Stimulated activated CD8-positive, alpha-beta memory T cell treated with anti-CD3 and anti-CD28 coated beads, Interleukin-15, amount 100 ng/mL, for 48 hours (primary cell): ENCODE measurements around the gene IGFBP4.
A peak's percentile ranks its signal among the peaks of the same experiment; 100 is the strongest.

ENCODE experiments used
- DNase-seq, 2 donors: peaks; one replicate each; pipeline ENCODE4 v3.0.0-alpha.2; 2020; ENCODE audit warnings: low read depth in 2 of 2

IGFBP4 gene

GRCh38 chr17:40471846-40472732 is 28.8 kb downstream of the IGFBP4 start:
- no peak for DNase-seq

- DNase-seq: no peak
These were observed 29.6 kb downstream of the IGFBP4 start for GRCh38 chr17:40472733-40473452.

- no peak for DNase-seq
These were observed 30.5 kb downstream of the IGFBP4 start for GRCh38 chr17:40473573-40474365.

GRCh38 chr17:40474419-40475002 is 31.3 kb downstream of the IGFBP4 start:
- DNase-seq: no peak

- no peak for DNase-seq
These were observed 32.1 kb downstream of the IGFBP4 start for GRCh38 chr17:40475234-40475908.

- no peak for DNase-seq
These were observed 34.5 kb downstream of the IGFBP4 start for GRCh38 chr17:40477796-40478195.

DNA sequence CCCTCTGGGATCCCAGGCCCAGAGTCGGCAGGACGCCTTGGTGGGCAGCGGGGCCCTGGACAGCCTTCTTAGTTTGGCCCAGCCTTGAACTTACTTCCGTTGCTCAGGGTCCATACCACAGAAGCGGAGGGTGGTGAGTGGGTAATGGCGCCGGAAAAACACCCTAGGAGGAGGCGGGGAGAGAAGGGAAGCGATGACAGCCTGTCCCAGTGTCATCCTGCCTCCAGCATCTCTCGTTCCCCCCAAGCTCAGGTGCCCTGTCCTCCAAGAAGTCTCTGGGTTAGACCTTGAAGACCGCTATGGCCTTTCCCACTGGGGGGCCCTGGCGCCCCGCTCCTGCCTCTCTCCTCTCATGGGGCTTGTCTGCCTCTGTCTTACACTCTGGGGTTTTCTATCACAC is 35.2 kb downstream of the IGFBP4 start:
- DNase-seq: no peak

GRCh38 chr17:40479754-40480480 is 36.7 kb downstream of the IGFBP4 start:
- DNase-seq: no peak

DNA sequence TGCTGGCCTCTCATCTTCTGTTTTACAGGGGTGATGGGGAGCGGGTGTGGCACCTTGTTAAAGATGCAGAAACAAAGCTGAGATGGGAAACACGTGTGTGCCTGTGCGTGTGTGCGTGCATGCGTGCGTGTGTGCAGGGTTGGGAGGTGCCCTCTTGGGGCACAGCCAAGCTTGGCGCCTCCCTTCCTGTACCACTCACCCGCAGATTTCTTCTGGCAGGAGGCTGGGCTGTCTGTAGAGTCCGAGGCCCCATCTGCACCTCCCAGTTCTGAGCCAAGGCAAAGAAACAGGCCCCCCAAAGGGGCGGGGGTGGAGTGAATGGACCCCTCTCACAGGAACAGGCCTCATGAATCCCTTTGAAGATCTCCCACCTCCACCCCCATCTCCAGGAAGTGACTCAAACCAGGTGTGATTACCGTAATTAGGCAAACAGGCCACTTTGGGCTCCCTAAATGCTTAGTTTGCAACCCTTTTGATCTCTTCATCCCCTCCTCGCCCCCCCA is 37.3 kb downstream of the IGFBP4 start:
- DNase-seq: peak; percentile 78 to 86

DNA sequence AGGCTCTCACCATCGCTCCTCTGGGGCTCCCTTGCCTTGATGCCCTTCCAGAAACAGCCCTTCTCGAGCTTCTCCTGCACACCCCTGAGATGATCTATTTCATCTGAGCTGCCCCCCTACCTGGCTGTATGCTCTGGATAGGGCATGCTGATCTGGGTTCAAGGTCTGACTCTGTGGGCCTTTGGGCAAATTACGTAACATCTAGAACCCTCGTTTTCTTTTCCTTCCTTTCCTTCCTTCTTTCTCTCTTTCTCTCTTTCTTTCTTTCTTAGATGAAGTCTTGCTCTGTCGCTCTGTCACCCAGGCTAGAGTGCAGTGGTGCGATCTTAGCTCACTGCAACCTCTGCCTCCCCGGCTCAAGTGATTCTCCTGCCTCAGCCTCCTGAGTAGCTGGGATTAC is 37.9 kb downstream of the IGFBP4 start:
- DNase-seq: no peak

- DNase-seq: no peak
These were observed 39.5 kb downstream of the IGFBP4 start for GRCh38 chr17:40482722-40483121.

DNA sequence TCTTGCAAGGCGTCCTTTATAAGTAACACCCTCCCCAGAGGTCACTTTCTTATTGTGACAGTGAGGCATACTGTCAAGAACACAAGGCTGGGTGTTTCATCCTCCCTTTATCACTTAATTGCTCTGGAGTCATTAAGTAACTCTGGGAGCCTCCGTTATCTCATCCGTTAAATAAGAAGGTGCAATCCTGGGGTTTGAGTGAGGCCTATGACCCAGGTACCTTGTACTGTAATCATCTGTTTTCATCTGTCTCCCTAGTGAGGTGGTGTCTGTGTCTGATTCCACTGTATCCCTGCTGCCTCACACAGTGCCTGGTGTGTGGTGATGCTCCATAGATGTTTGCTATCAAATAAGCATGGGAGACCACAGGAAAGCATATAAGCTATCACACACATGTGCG is 40.4 kb downstream of the IGFBP4 start:
- DNase-seq: no peak

DNA sequence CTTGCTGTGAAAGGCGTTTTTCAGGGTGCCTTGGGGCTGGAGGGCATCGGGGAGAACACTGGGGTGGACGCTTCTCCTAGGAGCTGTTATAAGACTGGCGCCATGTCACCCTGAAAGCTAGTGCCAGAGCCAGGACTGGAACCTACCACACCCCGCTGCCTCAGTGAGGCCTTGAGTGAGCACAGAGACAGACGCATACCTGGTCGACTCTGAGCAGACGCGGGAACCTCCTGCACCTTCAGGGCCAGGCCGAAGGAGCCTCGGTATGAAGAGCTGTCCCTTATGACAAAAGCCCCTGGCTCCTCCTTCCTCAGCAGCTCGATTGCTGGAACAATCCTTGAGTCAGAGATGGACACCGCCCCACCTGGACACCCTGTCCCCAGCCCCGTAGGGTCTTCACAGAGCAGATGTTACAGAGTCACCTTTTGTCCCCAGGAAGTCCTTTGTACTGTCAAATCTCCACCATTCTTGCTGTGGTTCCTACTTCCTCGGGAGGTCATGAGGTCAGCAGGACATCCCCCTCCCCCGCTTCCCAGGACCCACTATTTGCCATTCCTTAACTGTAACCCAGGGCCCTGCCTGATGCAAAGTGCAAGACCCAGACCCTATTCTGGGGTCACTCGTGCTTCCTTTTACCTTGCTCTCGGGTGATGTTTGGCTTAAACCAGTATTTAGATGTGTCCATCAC is 41.2 kb downstream of the IGFBP4 start:
- no peak for DNase-seq

DNA sequence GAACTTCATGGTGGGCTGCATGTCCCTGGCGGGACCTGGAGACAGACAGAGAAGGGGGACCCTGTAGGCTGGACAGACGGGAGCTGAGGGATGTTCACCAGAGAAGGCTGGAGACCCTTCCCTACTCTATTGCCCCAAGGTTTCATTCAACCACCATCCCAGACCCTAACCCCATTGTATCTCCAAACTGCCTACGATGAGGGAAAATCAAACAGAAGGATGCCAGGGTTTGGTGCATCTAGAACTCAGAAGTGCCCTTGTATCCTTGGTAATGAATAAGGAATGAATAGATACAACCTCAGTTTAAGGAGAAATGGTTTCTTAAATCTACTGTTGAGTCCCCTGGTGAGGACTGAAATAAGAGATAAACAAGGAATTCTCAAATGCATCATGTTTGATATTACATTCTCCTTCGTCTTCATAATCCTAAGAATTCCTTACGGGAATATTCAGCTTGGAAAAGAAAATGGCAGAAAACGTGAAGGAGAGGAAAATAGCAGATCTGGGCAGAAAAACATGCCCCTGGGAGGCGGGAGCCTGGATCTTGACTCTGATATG is 41.8 kb downstream of the IGFBP4 start:
- no peak for DNase-seq

DNA sequence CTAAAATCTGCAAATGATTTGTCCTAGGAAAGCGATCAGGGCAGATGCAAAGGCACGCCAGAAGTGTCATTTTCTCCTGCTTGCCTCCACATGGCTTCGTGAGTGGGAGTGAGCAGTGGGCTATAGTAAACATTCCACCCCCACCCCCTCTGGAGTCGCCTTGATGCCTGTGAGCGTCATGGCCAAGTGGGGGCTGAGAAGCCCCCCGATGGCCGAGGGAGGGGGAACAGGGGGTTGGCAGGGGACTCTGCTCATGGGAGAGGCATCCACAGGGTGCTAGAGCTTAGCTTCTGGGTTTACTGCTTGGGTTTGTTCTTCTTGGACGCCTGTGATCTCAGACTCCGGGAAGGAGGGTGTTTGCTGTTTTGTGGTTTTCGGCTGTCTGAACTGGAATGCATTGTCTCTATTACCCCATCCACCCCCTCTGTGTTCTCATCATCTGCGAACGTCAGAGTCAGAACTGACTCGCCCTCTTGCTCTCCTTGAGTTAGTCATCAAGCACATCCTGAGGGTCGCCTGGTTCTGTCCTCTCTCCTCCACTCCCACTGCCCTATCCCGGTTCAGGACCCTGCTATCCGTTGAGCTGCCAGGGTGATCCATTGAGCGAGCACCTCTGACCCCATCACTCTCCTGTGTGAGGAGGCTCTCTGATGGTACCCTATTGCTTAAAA is 42.7 kb downstream of the IGFBP4 start:
- peak in 1 of 2 donors; percentile 29 for DNase-seq

GRCh38 chr17:40486522-40487370 is 43.5 kb downstream of the IGFBP4 start:
- DNase-seq: no peak

DNA sequence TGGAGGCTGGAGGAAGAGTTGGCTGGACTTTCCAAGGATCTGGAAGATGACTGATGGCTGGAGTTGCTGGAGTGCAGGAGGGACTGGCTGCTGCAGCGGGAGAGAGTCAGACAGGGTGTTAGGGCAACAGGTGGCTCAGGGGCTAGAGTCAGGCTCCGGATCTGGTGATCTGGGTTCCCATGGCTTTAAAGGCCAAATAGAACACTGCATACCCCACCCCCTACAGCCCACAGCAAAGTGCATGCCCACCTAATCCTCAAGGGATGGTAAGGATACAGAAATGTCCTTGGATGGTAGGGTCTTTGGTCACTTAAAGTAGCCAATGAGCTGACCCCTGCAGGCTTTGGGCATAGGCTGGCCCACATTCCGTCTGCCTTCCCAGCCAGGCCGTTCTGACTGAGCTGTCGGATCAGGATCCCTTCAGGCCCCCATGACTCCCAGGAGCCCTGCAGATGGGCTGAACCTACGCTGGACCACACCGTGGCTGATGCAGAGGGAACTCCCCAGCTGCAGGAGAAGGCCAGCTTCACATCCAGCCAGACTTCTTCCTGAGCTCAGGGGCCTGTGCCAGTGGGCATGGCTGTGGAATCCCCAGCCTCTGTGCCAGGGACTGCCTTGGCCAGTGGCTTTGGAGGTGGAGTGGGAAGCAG is 44.2 kb downstream of the IGFBP4 start:
- no peak for DNase-seq
